AG04450 (cell line): ENCODE measurements around the gene PPM1J. TPM values are rescaled to one million over a fixed set of nuclear protein-coding genes. Genes with fewer than 3 reads are reported as not detected.
A peak's percentile ranks its signal among the peaks of the same experiment; 100 is the strongest.

Experiments
- CTCF ChIA-PET: fragments of 300-600, 350-600 bp; formaldehyde crosslinking; extraction: SDS; loops from one replicate; lab custom pipeline; 2022; ENCODE audit warnings: antibody characterized with exemption, inconsistent platforms; lab: Charles Lee
- POLR2A ChIA-PET: fragments of 350-600 bp; formaldehyde crosslinking; extraction: SDS; loops from one replicate; lab custom pipeline; 2021; ENCODE audit warnings: antibody characterized with exemption, inconsistent platforms; lab: Yijun Ruan, JAX
- DNase-seq: peaks from one replicate; pipeline ENCODE4 v3.0.0-alpha.2; 2011; ENCODE audit warnings: low read depth, low spot score
- H3K27ac ChIP-seq: one replicate; pipeline ENCODE4 v1.5.1; 2012; ENCODE audit warnings: low read depth, low read length, control low read depth
- H3K27me3 ChIP-seq: one replicate; pipeline ENCODE4 v1.6.0; 2012; ENCODE audit warnings: low read length; ENCODE audit not compliant: control insufficient read depth, insufficient read depth
- H3K4me3 ChIP-seq: 2 replicates; pipeline ENCODE4 v1.5.1; 2011; ENCODE audit warnings: mild to moderate bottlenecking, low read depth, low read length, control low read depth
- H3K9me3 ChIP-seq: 2 replicates; pipeline ENCODE4 v1.5.1; 2012; ENCODE audit warnings: low read length; ENCODE audit not compliant: control insufficient read depth, insufficient read depth
- CTCF ChIP-seq: IDR thresholded peaks from 2 replicates; pipeline ENCODE4 v1.5.1; 2011; ENCODE audit warnings: low read depth, low read length, control low read depth, inconsistent platforms
- polyA plus RNA-seq: library from polyadenylated mRNA; depleted of rRNA; stranded (reverse); fragments of >200 nt; gene quantifications from 2 replicates; pipeline ENCODE4 v1.2.3, GENCODE V29; 2011

PPM1J gene
- polyA plus RNA-seq, 1 experiment, result 1.3 TPM

- Histone ChIP-seq H3K27ac (peak overlapping the region; percentile 21), H3K9me3 (no peaks in the 10 kb centered on the region), H3K4me3 (no peak overlapping the region), H3K27me3 (no peaks in the 10 kb centered on the region)
- ChIA-PET POLR2A (interaction anchor here (1.2 kb wide), 1 partner anchor 24 kb away, joined by 5 read pairs; the partner anchor contains the start of gene MOV10), CTCF (interaction anchor here (1.1 kb wide), 1 partner anchor 9 kb away, joined by 6 read pairs; no protein-coding TSS in a partner anchor)
- no peak for TF ChIP-seq CTCF
- no peak for DNase-seq
Measured at GRCh38 chr1:112698366-112699310, 16.5 kb downstream of the PPM1J start.

GRCh38 chr1:112697781-112698201 is 17.3 kb downstream of the PPM1J start:
- no peak for DNase-seq
- POLR2A ChIA-PET, result no interaction called here
- CTCF ChIA-PET, result no interaction called here
- no peak for TF ChIP-seq CTCF
- Histone ChIP-seq H3K4me3 (no peak overlapping the region), H3K9me3 (no peaks in the 10 kb centered on the region), H3K27me3 (no peaks in the 10 kb centered on the region), H3K27ac (no peak overlapping the region)

- POLR2A ChIA-PET, result interaction anchor here (1.1 kb wide), 1 partner anchor 22 kb away, joined by 3 read pairs; the partner anchor contains the start of gene MOV10
- CTCF ChIA-PET, result no interaction called here
- TF ChIP-seq CTCF, result no peak
- H3K27ac ChIP-seq, result no peak overlapping the region
- H3K4me3 ChIP-seq, result no peak overlapping the region
- DNase-seq, result no peak
- H3K9me3 ChIP-seq, result no peaks in the 10 kb centered on the region
- no peaks in the 10 kb centered on the region for H3K27me3 ChIP-seq
Measured at GRCh38 chr1:112696578-112697314, 18.4 kb downstream of the PPM1J start.

- Histone ChIP-seq H3K9me3 (no peaks in the 10 kb centered on the region), H3K27me3 (no peaks in the 10 kb centered on the region), H3K4me3 (no peak overlapping the region), H3K27ac (no peak overlapping the region)
- CTCF ChIA-PET, result interaction anchor here (0.7 to 0.8 kb wide), 2 partner anchors 13 to 164 kb away, joined by 3 read pairs; no protein-coding TSS in a partner anchor
- POLR2A ChIA-PET, result interaction anchor here (0.6 kb wide), 1 partner anchor 160 kb away, joined by 3 read pairs; no protein-coding TSS in a partner anchor
- no peak for TF ChIP-seq CTCF
- no peak for DNase-seq
Measured at GRCh38 chr1:112695276-112695675, 19.9 kb downstream of the PPM1J start.
